Measurements from ENCODE around the gene SNX9.

DNA sequence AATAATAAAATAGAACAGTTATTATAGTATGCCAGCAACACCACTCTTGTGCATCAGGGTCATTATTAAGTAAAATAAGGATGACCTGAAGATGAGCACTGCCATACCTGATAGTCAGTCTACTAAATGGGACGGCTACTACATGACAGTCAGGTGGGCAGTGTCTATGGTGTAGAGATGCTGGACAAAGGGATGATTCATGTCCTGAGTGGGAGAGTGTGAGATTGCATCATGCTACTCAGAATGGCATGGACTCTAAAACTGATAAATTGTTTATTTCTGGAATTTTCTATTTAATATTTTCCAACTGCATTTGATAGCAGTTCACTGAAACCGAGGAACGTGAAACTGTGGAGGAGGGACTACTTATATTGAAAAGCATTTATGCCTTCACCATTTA, 38.8 kb downstream of the SNX9 start:
- TF ChIP-seq, protein P1, sequence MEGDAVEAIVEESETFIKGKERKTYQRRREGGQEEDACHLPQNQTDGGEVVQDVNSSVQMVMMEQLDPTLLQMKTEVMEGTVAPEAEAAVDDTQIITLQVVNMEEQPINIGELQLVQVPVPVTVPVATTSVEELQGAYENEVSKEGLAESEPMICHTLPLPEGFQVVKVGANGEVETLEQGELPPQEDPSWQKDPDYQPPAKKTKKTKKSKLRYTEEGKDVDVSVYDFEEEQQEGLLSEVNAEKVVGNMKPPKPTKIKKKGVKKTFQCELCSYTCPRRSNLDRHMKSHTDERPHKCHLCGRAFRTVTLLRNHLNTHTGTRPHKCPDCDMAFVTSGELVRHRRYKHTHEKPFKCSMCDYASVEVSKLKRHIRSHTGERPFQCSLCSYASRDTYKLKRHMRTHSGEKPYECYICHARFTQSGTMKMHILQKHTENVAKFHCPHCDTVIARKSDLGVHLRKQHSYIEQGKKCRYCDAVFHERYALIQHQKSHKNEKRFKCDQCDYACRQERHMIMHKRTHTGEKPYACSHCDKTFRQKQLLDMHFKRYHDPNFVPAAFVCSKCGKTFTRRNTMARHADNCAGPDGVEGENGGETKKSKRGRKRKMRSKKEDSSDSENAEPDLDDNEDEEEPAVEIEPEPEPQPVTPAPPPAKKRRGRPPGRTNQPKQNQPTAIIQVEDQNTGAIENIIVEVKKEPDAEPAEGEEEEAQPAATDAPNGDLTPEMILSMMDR (optimal IDR thresholded peaks at IDR 0.05 in 1 of 3, IDR thresholded peaks at IDR 0.05 in 1 of 3, conservative IDR thresholded peaks at IDR 0.05 in 1 of 3; ENCODE audit: extremely low read depth in 1 of 3, insufficient read depth in 2 of 3, low read length in 3 of 3) = no peak
- no peak for TF ChIP-seq EZH2 (IDR thresholded peaks at IDR 0.05; ENCODE audit: low read length)
